Amniotic stem cell (primary cell): ENCODE results near the gene PM20D1.
A peak's percentile ranks its signal among the peaks of the same experiment; 100 is the strongest.

ENCODE experiments used
- DNase-seq: peaks from one replicate; lab custom pipeline; 2025; lab: John Stamatoyannopoulos, UW

The PM20D1 gene

GRCh38 chr1:205803986-205804385 lies 45.9 kb downstream of the PM20D1 start:
- no peak for DNase-seq

- DNase-seq: no peak
Observed at GRCh38 chr1:205802060-205802459, 47.9 kb downstream of the PM20D1 start.

- no peak for DNase-seq
Observed at GRCh38 chr1:205800981-205801703, 48.8 kb downstream of the PM20D1 start.

GRCh38 chr1:205800427-205800826 lies 49.5 kb downstream of the PM20D1 start:
- no peak for DNase-seq

GRCh38 chr1:205798577-205798976 lies 51.4 kb downstream of the PM20D1 start:
- DNase-seq: no peak

GRCh38 chr1:205797168-205797567 lies 52.8 kb downstream of the PM20D1 start:
- no peak for DNase-seq

- no peak for DNase-seq
Observed at GRCh38 chr1:205794011-205794730, 55.8 kb downstream of the PM20D1 start.

GRCh38 chr1:205792961-205793673 lies 56.8 kb downstream of the PM20D1 start:
- no peak for DNase-seq

GRCh38 chr1:205792481-205792881 lies 57.5 kb downstream of the PM20D1 start:
- no peak for DNase-seq

GRCh38 chr1:205791568-205792180 lies 58.3 kb downstream of the PM20D1 start:
- peak; percentile 14 for DNase-seq

- no peak for DNase-seq
Observed at GRCh38 chr1:205787287-205787916, 62.5 kb downstream of the PM20D1 start.

GRCh38 chr1:205786601-205787000 lies 63.3 kb downstream of the PM20D1 start:
- DNase-seq: no peak

GRCh38 chr1:205785446-205785845 lies 64.5 kb downstream of the PM20D1 start:
- DNase-seq: no peak

- DNase-seq: no peak
Observed at GRCh38 chr1:205783904-205784303, 66.0 kb downstream of the PM20D1 start.

GRCh38 chr1:205783433-205783795 lies 66.5 kb downstream of the PM20D1 start:
- DNase-seq: no peak

- DNase-seq: no peak
Observed at GRCh38 chr1:205782627-205783432, 67.1 kb downstream of the PM20D1 start.

- no peak for DNase-seq
Observed at GRCh38 chr1:205780335-205780734, 69.6 kb downstream of the PM20D1 start.
